ENCODE results near the gene TCFL5.

GRCh38 chr20:62902926-62903615 lies 41.4 kb upstream of the TCFL5 start:
- TF ChIP-seq, protein P1, sequence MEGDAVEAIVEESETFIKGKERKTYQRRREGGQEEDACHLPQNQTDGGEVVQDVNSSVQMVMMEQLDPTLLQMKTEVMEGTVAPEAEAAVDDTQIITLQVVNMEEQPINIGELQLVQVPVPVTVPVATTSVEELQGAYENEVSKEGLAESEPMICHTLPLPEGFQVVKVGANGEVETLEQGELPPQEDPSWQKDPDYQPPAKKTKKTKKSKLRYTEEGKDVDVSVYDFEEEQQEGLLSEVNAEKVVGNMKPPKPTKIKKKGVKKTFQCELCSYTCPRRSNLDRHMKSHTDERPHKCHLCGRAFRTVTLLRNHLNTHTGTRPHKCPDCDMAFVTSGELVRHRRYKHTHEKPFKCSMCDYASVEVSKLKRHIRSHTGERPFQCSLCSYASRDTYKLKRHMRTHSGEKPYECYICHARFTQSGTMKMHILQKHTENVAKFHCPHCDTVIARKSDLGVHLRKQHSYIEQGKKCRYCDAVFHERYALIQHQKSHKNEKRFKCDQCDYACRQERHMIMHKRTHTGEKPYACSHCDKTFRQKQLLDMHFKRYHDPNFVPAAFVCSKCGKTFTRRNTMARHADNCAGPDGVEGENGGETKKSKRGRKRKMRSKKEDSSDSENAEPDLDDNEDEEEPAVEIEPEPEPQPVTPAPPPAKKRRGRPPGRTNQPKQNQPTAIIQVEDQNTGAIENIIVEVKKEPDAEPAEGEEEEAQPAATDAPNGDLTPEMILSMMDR (IDR thresholded peaks at IDR 0.05; ENCODE audit: low read depth, low read length) = no peak
- TF ChIP-seq EZH2phosphoT487 (IDR thresholded peaks at IDR 0.05; ENCODE audit: low read depth) = no peak

Data from OCI-LY3 (cell line).